GM12892 (cell line): Measurements from ENCODE around the gene IGFBP2.

ENCODE experiments used
- POLR2A ChIP-seq: IDR thresholded peaks from 2 replicates; pipeline ENCODE4 v1.6.1; 2011; ENCODE audit warnings: low read depth, low read length, control low read depth
- POLR2AphosphoS5 ChIP-seq: IDR thresholded peaks from 2 replicates; pipeline ENCODE4 v1.6.1; 2011; ENCODE audit warnings: low read depth, low read length, control low read depth
- TAF1 ChIP-seq: IDR thresholded peaks from 2 replicates; pipeline ENCODE4 v1.6.1; 2011; ENCODE audit warnings: low read depth, mild to moderate bottlenecking, control low read depth, low read length, borderline replicate concordance

- no peak for TF ChIP-seq POLR2A
- no peak for TF ChIP-seq POLR2AphosphoS5
- no peak for TF ChIP-seq TAF1
These were observed 47.9 kb downstream of the IGFBP2 start for GRCh38 chr2:216680951-216681629.
